ENCODE data around the gene STEAP3.

STEAP3 gene

GRCh38 chr2:119292226-119292625 is 68.6 kb downstream of the STEAP3 start:
- DNase-seq (ENCODE audit: low read depth): no peak

GRCh38 chr2:119293254-119293653 is 69.6 kb downstream of the STEAP3 start:
- DNase-seq (ENCODE audit: low read depth): no peak

GRCh38 chr2:119293900-119294299 is 70.3 kb downstream of the STEAP3 start:
- DNase-seq (ENCODE audit: low read depth): no peak

GRCh38 chr2:119294671-119295070 is 71.0 kb downstream of the STEAP3 start:
- no peak for DNase-seq (ENCODE audit: low read depth)

- DNase-seq (ENCODE audit: low read depth): no peak
Observed at GRCh38 chr2:119295688-119296375, 72.2 kb downstream of the STEAP3 start.

- DNase-seq (ENCODE audit: low read depth): no peak
Observed at GRCh38 chr2:119301413-119301812, 77.8 kb downstream of the STEAP3 start.

GRCh38 chr2:119304847-119305246 is 81.2 kb downstream of the STEAP3 start:
- no peak for DNase-seq (ENCODE audit: low read depth)

GRCh38 chr2:119305497-119306195 is 82.0 kb downstream of the STEAP3 start:
- DNase-seq (ENCODE audit: low read depth): no peak

GRCh38 chr2:119306196-119306590 is 82.6 kb downstream of the STEAP3 start:
- no peak for DNase-seq (ENCODE audit: low read depth)

- DNase-seq (ENCODE audit: low read depth): no peak
Observed at GRCh38 chr2:119307419-119308140, 83.9 kb downstream of the STEAP3 start.

GRCh38 chr2:119308793-119309330 is 85.2 kb downstream of the STEAP3 start:
- DNase-seq (ENCODE audit: low read depth): no peak

- DNase-seq (ENCODE audit: low read depth): no peak
Observed at GRCh38 chr2:119311371-119311770, 87.7 kb downstream of the STEAP3 start.

GRCh38 chr2:119311831-119312230 is 88.2 kb downstream of the STEAP3 start:
- DNase-seq (ENCODE audit: low read depth): no peak
